AG09309 (cell line): ENCODE measurements around the gene ZC3H12D.

ENCODE experiments used
- DNase-seq: peaks from one replicate; pipeline ENCODE4 v3.0.0-alpha.2; 2010; ENCODE audit warnings: low read depth
- H3K4me3 ChIP-seq: 2 replicates; pipeline ENCODE4 v1.5.1; 2011; ENCODE audit warnings: mild to moderate bottlenecking, low read depth, low read length, moderate library complexity; ENCODE audit not compliant: control insufficient read depth
- CTCF ChIP-seq: IDR thresholded peaks from 2 replicates; pipeline ENCODE4 v1.5.1; 2011; ENCODE audit warnings: mild to moderate bottlenecking, low read depth, low read length, inconsistent platforms; ENCODE audit not compliant: insufficient read depth, control insufficient read depth; ENCODE audit errors: missing control alignments

Gene ZC3H12D

GRCh38 chr6:149493761-149494320 is 9.0 kb upstream of the ZC3H12D start:
- no peak for TF ChIP-seq CTCF
- no peak overlapping the region for H3K4me3 ChIP-seq
- DNase-seq: no peak

- DNase-seq: no peak
- no peak for TF ChIP-seq CTCF
- no peak overlapping the region for H3K4me3 ChIP-seq
These were observed 8.1 kb upstream of the ZC3H12D start for GRCh38 chr6:149492798-149493343.

GRCh38 chr6:149489967-149490366 is 5.2 kb upstream of the ZC3H12D start:
- no peak for TF ChIP-seq CTCF
- no peak for DNase-seq
- no peak overlapping the region for H3K4me3 ChIP-seq

- TF ChIP-seq CTCF: no peak
- no peak overlapping the region for H3K4me3 ChIP-seq
- DNase-seq: no peak
These were observed 4.0 kb upstream of the ZC3H12D start for GRCh38 chr6:149488815-149489214.

GRCh38 chr6:149487316-149487715 is 2.5 kb upstream of the ZC3H12D start:
- TF ChIP-seq CTCF: no peak
- DNase-seq: no peak
- H3K4me3 ChIP-seq: no peak overlapping the region

GRCh38 chr6:149483849-149484655 is 762 bp downstream of the ZC3H12D start:
- no peak for DNase-seq
- no peak for TF ChIP-seq CTCF
- H3K4me3 ChIP-seq: no peak overlapping the region
